Renal pelvis (tissue), 4 donors: Measurements from ENCODE around the gene IGF2R. TPM values are rescaled to one million over a fixed set of nuclear protein-coding genes. Genes with fewer than 3 reads are reported as not detected.

Experiments used
- DNase-seq: peaks from one replicate; pipeline ENCODE4 v3.0.0-alpha.2; 2013
- polyA plus RNA-seq, 3 donors: library from polyadenylated mRNA; unstranded; fragments of 120-200 nt; gene quantifications; one replicate each; pipeline ENCODE4 v1.2.1, GENCODE V29; 2013; ENCODE audit not compliant: insufficient read length in 3 of 3

IGF2R gene
- polyA plus RNA-seq, 3 donors, result 56.4 to 71.1 (median 69.5) TPM

DNA sequence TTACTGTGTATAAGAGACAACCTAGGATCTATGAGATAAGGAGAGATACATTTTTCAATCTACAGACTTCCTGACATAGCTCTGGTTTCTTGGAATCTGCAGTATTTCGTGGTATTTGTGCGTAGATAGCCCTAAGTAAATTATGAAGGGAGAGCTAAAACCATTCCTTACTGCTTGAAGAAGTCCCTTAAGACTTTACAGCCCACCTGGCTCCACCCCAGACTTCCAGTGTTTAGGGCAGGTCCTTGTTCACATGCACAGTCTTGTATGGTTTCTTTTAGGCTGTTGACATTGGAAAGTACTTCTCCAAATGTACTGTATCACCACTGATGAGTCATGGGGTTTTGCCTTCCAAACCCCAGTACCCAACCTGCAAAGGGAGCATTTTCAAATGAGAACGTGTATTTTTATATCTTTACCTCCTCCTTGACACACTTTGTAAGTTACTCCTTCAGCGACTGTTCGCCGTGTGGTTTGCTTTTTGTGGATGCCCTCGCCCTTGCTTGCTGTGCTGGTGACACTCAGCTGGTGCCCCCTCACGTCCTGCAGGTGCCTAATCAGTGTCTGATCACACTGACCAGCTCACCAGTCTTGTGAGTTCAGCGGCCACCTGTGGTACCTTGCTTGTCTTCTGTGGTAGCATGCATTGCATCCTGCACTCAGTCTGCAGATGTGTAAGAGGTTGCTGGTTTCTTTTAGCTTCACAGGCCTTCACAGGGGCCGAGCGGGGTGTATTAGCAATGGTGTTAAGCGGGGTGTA lies 73.3 kb downstream of the IGF2R start:
- DNase-seq, result no peak

GRCh38 chr6:160042788-160043301 lies 74.0 kb downstream of the IGF2R start:
- no peak for DNase-seq

DNA sequence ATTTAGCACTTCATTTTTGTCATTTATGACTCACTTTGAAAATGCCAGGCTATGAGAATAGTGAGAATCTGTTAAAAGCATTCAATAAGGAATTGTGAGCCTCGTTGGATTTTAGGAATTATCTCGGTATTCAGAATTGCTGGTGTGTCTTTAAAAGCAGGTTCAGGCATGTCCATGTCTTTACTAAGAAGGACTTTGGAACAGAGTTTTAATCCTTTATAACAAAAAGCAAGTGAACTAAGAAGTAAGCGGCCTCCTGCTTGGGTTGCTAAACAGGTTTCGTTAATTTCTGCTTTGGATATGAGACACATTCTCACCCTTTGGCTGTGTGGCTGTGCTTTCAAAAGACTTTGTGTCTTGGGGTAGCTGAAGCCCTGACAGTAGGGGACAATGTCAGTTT lies 74.9 kb downstream of the IGF2R start:
- no peak for DNase-seq

GRCh38 chr6:160044687-160045086 lies 75.8 kb downstream of the IGF2R start:
- DNase-seq, result no peak

DNA sequence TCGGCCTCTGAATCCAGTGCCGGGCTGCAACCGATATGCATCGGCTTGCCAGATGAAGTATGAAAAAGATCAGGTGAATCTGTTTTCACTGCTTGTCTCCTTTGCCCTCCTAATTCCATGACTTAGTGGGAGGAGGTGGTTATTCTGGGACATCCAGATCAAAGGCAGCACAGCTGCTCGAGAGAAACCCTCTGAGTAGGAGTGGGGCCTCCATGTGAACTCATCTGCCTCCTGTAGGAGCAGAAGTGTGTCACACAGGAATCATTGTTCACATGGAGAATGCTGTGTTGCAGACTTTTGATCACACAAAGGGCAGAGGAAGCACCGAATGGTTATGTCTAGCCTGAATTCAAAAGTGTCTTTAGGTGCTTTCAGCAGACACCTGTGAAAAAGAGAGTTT lies 79.6 kb downstream of the IGF2R start:
- no peak for DNase-seq

DNA sequence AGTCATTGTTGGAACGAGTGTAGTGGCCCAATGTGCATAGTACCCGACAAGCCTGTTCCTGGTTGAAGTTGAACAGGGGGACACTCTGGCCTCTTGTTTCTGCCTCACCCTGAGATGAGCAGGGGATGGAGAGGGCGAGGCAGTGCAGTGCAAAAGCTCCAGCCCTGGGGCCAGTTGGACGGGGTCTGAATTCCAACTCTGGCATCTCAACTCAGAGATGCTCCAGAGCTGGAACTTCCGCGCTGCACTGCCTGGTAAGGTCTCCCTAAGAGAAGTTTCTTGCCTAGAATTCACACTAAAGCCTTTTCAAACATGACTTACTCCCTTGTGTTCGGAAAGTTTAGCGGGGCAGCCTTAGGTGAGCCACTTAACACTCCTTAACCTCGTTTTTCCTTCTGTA lies 80.5 kb downstream of the IGF2R start:
- DNase-seq, result no peak

- no peak for DNase-seq
Measured at GRCh38 chr6:160050022-160050421, 81.1 kb downstream of the IGF2R start.

GRCh38 chr6:160051390-160051789 lies 82.5 kb downstream of the IGF2R start:
- DNase-seq, result no peak

GRCh38 chr6:160054271-160054670 lies 85.4 kb downstream of the IGF2R start:
- DNase-seq, result no peak

- DNase-seq, result no peak
Measured at GRCh38 chr6:160054913-160055312, 86.0 kb downstream of the IGF2R start.

DNA sequence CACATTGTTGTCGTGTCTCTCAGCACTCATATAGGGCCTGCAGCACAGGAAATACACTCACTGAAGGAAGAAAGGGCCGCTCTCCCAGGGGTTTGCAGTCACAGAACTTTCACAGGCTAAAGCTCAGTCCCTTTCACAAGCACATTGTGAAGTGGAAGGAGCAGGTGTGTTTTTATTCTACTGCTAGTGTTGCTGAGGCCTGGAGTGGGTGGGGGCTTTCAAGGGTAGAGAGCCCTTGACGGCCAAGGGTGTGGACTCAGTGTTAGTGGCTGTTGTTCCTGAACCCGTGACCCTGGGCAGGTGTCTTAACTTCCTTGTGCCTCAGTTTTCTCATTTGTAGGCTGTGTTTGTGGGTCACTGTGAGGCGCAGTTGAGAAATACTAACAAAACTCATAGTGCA lies 86.5 kb downstream of the IGF2R start:
- no peak for DNase-seq

DNA sequence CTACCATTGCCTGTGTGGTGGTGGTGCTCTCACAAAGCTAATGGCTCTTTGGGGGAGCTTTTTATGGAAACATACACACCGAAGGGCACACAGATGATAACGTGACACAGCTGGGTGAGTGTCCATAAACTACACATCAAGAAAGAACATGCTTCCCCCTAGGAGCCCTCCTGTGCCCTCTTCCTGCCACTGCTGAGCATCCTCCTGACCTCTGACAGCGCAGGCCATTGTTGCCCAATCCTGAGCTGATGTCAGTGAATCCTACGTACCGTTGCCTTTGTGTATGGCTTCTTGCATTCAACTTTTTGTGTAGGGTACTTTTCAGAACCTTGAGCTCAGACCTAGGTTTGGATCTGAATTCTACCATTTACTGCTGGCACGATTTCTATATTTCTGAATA lies 86.9 kb downstream of the IGF2R start:
- DNase-seq, result no peak

DNA sequence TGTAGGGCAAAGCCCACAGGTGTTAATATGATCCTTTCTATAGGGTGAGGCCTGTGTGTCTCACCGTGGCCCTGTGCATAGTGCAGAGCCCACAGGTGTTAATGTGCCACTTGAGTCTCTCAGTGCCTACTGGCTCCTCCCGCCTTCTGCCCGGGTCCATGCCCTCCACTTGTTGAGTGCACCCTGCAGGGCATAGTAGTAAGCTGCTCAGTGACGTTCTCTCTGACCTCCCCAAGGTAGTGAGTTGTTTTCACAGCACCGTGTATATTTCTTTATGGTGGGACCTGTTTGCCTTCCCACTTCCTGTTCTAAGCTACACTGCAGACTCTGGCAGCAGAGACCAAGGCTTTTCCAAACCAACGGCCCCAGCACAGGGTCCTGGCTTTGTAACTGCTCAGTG lies 88.2 kb downstream of the IGF2R start:
- no peak for DNase-seq

- DNase-seq, result no peak
Measured at GRCh38 chr6:160058603-160059215, 89.8 kb downstream of the IGF2R start.

DNA sequence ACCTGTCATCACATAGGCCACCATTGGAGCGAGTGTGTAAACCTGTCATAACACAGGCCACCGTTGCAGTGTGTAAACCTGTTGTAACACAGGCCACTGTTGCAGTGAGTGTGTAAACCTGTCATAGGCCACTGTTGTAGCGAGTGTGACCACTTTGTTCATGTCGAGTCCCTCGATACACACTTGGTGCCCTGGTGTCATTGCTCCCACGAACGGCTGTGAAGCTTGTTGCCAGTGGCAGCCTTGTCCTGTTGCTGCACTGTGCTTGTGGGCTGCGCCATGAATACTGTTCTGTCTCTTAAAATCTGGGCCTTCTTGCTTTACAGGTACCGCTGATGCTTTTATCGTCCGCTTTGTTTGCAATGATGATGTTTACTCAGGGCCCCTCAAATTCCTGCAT lies 91.3 kb downstream of the IGF2R start:
- no peak for DNase-seq

DNA sequence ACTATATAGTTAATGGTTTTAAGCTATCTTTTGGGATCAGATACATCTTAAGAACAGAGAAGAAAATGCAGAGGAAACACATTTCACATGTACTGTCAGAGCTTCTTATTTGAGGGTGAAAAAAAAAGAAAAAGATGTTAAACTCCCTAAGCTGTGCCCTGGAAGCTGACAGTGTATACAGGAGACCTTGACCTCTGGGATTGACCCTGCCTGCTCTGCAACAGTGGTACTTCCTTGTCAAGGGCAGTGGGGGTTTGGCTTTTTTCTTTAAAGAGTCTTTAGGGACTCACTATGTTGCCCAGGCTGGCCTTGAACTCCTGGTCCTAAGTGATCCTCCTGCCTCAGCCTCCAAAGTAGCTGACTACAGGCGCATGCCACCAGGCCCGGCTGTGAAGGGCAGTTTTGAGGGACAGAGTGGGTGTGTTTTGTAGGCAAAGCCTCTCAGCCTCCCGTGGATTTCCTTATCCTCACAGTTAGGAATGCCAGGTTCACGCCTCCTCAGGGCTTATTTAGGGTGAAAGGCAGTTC lies 92.1 kb downstream of the IGF2R start:
- no peak for DNase-seq

DNA sequence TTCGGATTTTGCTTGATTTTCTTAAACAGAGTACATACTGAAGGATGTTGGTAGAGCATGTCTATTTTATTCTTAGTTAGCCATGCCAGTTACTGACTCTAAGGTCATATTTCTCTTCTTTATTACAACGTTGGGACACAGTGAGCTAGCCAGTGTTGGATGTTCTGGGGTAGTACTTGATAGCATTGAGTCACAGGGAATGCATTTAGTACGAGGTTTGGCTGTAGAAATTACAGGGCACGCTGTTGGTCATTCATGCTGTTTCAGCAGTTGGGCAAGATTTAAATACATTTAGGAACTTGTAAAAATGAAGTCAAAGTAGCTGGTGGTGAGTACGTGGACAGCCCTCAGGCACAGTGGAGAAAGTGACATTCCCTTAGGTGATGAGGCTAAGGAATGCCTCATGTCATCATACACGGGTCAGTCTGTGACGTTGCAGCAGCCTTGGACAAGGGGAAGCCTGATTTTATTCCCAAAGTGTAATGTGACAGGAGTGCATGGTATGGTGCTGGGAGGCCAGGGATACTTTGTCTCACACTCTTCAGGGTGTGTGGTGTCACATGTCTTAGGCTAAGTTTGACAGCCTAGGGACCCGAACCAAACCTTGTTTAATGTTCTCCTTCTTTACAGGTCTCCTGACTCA lies 95.0 kb downstream of the IGF2R start:
- no peak for DNase-seq

GRCh38 chr6:160065200-160065599 lies 96.3 kb downstream of the IGF2R start:
- no peak for DNase-seq

DNA sequence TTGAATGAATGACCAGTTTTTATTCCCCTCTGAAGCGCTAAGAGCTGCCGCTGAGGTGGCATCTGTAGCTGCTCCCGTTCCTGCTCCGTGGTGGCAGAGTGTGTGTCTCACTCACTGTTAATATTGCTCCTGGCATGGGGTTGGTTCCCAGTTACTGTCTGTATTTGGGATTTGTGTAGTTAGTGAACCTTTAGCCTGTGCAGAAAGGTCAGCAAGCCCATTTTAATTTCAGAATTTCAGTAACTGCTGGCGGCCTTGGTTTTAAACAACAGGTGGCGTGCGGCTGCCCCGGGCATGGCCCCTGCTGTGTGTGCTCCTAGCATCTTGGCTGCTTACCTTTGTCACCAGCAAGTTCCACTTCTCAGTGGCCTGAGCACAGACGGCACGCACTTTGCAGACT lies 98.7 kb downstream of the IGF2R start:
- DNase-seq, result no peak

DNA sequence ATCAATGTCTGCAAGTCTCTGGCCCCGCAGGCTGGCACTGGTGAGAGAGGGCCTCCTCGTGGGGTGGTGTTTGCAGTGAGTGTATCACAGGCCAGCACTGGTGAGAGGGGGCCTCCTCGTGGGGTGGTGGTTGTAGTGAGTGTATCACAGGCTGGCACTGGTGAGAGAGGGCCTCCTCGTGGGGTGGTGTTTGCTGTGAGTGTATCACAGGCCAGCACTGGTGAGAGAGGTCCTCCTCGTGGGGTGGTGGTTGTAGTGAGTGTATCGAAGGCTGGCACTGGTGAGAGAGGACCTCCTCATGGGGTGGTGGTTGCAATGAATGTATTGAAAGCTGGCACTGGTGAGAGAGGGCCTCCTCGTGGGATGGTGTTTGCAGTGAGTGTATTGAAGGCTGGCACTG lies 99.5 kb downstream of the IGF2R start:
- DNase-seq, result no peak

DNA sequence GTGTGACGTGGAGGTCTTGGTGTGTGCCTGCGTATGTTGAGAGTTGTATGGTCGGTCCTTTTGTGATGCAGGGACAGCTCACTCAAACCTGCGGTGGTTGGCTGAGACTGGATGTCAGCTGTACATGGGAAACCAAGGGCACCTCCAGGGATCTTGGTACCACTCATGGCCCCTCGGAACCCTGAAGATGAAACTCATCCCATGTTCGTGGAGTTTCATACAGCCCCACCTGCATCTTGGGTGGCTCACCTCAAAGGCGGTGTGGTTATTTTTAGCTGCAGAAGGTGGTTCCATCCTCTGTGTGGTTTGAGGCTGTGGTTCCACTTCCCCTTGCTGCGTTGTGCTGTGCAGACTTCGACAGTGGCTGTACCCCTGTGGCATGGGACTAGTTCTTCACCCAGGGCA lies 100.2 kb downstream of the IGF2R start:
- DNase-seq, result no peak

GRCh38 chr6:160069459-160069858 lies 100.6 kb downstream of the IGF2R start:
- DNase-seq, result no peak

- no peak for DNase-seq
Measured at GRCh38 chr6:160070427-160070826, 101.5 kb downstream of the IGF2R start.
